ENCODE results near the gene SLC35D3.

- no peak for TF ChIP-seq POLR2A (IDR thresholded peaks at IDR 0.05)
- TF ChIP-seq, protein P1, sequence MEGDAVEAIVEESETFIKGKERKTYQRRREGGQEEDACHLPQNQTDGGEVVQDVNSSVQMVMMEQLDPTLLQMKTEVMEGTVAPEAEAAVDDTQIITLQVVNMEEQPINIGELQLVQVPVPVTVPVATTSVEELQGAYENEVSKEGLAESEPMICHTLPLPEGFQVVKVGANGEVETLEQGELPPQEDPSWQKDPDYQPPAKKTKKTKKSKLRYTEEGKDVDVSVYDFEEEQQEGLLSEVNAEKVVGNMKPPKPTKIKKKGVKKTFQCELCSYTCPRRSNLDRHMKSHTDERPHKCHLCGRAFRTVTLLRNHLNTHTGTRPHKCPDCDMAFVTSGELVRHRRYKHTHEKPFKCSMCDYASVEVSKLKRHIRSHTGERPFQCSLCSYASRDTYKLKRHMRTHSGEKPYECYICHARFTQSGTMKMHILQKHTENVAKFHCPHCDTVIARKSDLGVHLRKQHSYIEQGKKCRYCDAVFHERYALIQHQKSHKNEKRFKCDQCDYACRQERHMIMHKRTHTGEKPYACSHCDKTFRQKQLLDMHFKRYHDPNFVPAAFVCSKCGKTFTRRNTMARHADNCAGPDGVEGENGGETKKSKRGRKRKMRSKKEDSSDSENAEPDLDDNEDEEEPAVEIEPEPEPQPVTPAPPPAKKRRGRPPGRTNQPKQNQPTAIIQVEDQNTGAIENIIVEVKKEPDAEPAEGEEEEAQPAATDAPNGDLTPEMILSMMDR (IDR thresholded peaks at IDR 0.05) = no peak
- no peak for TF ChIP-seq POLR2AphosphoS5 (IDR thresholded peaks at IDR 0.05)
Observed at GRCh38 chr6:136959471-136959891, 37.4 kb downstream of the SLC35D3 start.
